Testis (tissue), 2 donors: ENCODE data around the gene DOCK6.

Experiments used
- CTCF ChIP-seq, 3 experiments: fragments of 450-650 bp in 2 of 3; fragments of 200-600 bp in 1 of 3; sonication (generic) in 1 of 3; IDR thresholded peaks; one replicate each; pipeline ENCODE4 v1.5.1; 2016 to 2019; ENCODE audit warnings: antibody characterized with exemption in 3 of 3, mild to moderate bottlenecking in 2 of 3, moderate library complexity in 1 of 3
- POLR2A ChIP-seq: fragments of 450-650 bp; IDR thresholded peaks from one replicate; pipeline ENCODE4 v1.6.1; 2017; ENCODE audit warnings: antibody characterized with exemption, mild to moderate bottlenecking, moderate library complexity

GRCh38 chr19:11165486-11166030 lies 96.8 kb downstream of the DOCK6 start:
- TF ChIP-seq CTCF (IDR thresholded peaks at IDR 0.05) (no peak), POLR2A (no peak)
